ENCODE measurements around the gene PARD3. TPM values are rescaled to one million over a fixed set of nuclear protein-coding genes. Genes with fewer than 3 reads are reported as not detected.

Gene PARD3
- total and polyA plus RNA-seq, 2 donors (not counting 3 experiments of a cell fraction or from before 2014, with no cell fraction given), result 7.3 to 24.1 TPM

DNA sequence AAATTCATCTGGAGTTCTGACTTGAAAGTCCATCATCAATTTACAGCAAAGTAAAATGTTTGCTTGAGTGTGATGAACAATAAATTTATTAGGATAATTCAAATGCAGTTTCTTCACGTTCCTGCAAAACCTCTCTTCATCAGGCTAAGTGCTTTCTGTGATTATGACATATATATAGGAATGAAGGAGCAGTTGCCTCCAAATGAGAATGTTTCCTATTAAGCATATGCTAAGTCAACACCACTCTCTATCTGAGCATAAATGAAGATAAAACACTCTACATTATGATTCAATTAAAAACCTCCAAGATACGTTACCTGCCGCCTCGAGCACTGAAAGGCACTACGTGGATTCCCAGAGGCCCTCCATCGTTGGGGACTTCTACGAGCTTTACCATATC is 416.1 kb downstream of the PARD3 start:
- Histone ChIP-seq H3K27me3 (ENCODE audit: control insufficient read depth in 2 of 2, insufficient read depth in 2 of 2, low read length in 2 of 2) (no peaks in the 10 kb centered on the region), H3K4me2 (ENCODE audit: insufficient read depth, low read length) (no peak overlapping the region), H3K4me1 (ENCODE audit: control insufficient read depth, extremely low read depth, insufficient read depth, low read length) (no peaks in the 10 kb centered on the region), H3K9ac (replicated peaks; ENCODE audit: extremely low read depth, insufficient read depth, low read length) (no peak overlapping the region), H4K20me1 (replicated peaks; ENCODE audit: control insufficient read depth, extremely low read depth, insufficient read depth, low read length) (no peaks in the 10 kb centered on the region), H3K36me3 (ENCODE audit: control insufficient read depth in 2 of 2, extremely low read depth in 1 of 2, insufficient read depth in 2 of 2, low read length in 2 of 2) (no peaks in the 10 kb centered on the region), H3K9me1 (replicated peaks; ENCODE audit: control insufficient read depth, extremely low read depth, insufficient read depth, low read length) (no peaks in the 10 kb centered on the region), H3K4me3 (replicated peaks in 1 of 3; ENCODE audit: insufficient read depth in 1 of 3, low read depth in 1 of 3, low read length in 3 of 3) (no peak overlapping the region), H3K9me3 (replicated peaks; ENCODE audit: control insufficient read depth, insufficient read depth, low read length) (no peaks in the 10 kb centered on the region), H3K27ac (ENCODE audit: insufficient read depth, low read depth, low read length) (no peak overlapping the region), H2AFZ (ENCODE audit: low read depth, low read length) (no peak overlapping the region), H3K79me2 (ENCODE audit: control insufficient read depth, insufficient read depth, low read length) (no peaks in the 10 kb centered on the region)
- dilution Hi-C loops (cut with MboI; ENCODE audit: extremely low pct_ligation_motif_present, low sequenced_read_pairs) (no loop called here), intact Hi-C loops (cut with micrococcal nuclease) (no loop called here)
- POLR2A ChIA-PET, result no interaction called here
- no peak for TF ChIP-seq POLR2A (IDR thresholded peaks at IDR 0.05; ENCODE audit: low read depth, low read length)
- TF ChIP-seq JUN (IDR thresholded peaks at IDR 0.05; ENCODE audit: borderline replicate concordance, insufficient read depth, insufficient read length, low read depth), result no peak
- no peak for TF ChIP-seq GATA2 (IDR thresholded peaks at IDR 0.05; ENCODE audit: insufficient read depth, insufficient read length, low read depth, low read length)
- TF ChIP-seq FOS (IDR thresholded peaks at IDR 0.05; ENCODE audit: borderline replicate concordance, insufficient read depth, low read length), result no peak
- no peak for TF ChIP-seq EZH2 (IDR thresholded peaks at IDR 0.05; ENCODE audit: borderline replicate concordance, low read depth, low read length, severe bottlenecking)
- TF ChIP-seq, protein P1, sequence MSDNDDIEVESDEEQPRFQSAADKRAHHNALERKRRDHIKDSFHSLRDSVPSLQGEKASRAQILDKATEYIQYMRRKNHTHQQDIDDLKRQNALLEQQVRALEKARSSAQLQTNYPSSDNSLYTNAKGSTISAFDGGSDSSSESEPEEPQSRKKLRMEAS (IDR thresholded peaks at IDR 0.05; ENCODE audit: insufficient read depth, insufficient read length), result no peak
- TF ChIP-seq POLR2AphosphoS5 (IDR thresholded peaks at IDR 0.05; ENCODE audit: insufficient read depth, low read depth, low read length), result no peak
- TF ChIP-seq CTCF (IDR thresholded peaks at IDR 0.05; ENCODE audit: extremely low read depth in 1 of 2, insufficient read depth in 1 of 2, low read depth in 1 of 2, low read length in 2 of 2), result no peak
- TF ChIP-seq MYC (IDR thresholded peaks at IDR 0.05; ENCODE audit: low read depth, low read length), result no peak
- FAIRE-seq, result no peak
- no TSS peak for BruUV-seq (replicated peaks)
- DNase-seq (ENCODE audit: low read depth, low spot score), result no peak
- CTCF ChIA-PET, result interaction anchor here (1.0 kb wide), 1 partner anchor 8 kb away, joined by 3 read pairs; no protein-coding TSS in a partner anchor
